HL-60 (cell line): Measurements from ENCODE around the gene HTR3E.

Source experiments
- CTCF ChIP-seq: IDR thresholded peaks from one replicate; pipeline ENCODE4 v1.5.1; 2011; ENCODE audit warnings: low read length, control low read depth, inconsistent platforms; ENCODE audit not compliant: insufficient read depth
- GABPA ChIP-seq: IDR thresholded peaks from 2 replicates; pipeline ENCODE4 v1.6.1; 2012; ENCODE audit warnings: low read depth
- POLR2AphosphoS5 ChIP-seq: IDR thresholded peaks from 2 replicates; pipeline ENCODE4 v1.6.1; 2012; ENCODE audit warnings: low read depth

- TF ChIP-seq CTCF (no peak), POLR2AphosphoS5 (no peak), GABPA (no peak)
Measured at GRCh38 chr3:184062637-184063036, 34.2 kb upstream of the HTR3E start.
